Measurements from ENCODE around the gene STK11IP.

- TF ChIP-seq CTCF (IDR thresholded peaks at IDR 0.05; ENCODE audit: low read depth, low read length, poor library complexity, severe bottlenecking) = no peak
- no peak for TF ChIP-seq EZH2phosphoT487 (IDR thresholded peaks at IDR 0.05; ENCODE audit: borderline replicate concordance, low read length)
Measured at GRCh38 chr2:219630770-219631405, 33.2 kb downstream of the STK11IP start.
